NCI-H2227 (cell line): ENCODE data around the gene MEX3C.

Experiments used
- DNase-seq: peaks from one replicate; lab custom pipeline; 2025; ENCODE audit not compliant: unreplicated experiment; lab: John Stamatoyannopoulos, UW

The MEX3C gene

DNA sequence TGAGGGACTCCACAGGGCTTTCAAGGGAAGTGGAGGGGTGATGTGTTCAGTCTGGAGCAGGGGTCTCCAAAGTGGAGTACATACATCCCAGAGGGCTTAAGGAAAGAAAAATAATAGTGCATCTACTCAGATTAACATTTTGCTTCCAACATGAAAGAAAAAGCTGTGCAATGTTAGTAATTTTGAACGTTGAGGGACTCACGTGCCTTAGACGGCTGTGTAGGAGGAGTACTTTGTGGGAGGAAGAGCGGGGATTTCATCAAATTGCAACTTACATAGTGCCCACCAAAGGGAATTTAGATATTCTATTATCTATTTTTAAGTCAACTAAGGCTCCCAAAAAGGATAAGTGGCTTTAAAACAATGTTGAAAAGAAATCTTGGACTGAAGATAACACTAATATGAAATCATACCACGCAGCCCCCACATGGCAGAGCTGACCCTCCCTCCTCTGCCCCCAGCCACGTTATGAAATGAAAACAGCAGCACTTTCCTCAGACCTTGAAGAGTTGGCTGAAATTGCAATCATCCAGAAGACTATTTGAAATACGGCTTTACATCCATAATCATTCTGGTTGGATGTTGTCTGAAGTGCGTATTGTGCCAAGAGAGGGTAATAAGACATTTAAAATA lies 42.9 kb downstream of the MEX3C start:
- no peak for DNase-seq

DNA sequence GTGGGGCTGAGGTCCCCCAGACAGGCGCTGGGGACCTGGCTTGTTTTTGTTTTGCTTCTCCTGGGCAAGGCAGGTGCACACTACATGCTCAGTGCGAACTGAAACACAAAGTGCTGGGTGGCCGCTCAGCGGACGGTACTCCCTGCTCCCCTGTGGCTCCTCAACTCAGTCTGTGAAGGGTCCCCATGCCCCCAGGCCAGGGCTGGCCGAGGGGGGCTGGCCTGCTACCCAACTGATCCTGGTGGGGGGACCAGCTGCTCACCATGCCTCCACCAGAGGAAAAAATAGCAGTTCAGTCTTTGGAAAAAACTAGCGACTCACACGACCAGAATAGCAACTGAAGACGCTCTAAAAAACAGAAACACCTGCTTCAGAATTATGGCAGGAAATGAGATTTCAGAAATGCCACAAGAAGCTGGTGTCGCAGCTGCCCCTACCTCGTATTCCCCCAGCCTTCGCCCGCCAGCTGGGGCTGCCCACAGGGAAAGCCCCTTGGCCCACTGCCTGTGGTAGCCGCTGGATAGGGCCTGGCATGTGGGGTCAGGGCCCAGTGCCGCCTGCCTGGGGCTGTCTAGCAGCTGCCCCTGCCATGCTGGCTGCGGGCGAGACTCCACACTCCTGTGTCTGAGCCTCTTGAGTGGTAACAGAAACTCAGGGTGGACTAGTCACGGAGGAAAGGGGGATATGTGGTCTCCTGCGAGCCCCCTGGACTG lies 43.7 kb downstream of the MEX3C start:
- DNase-seq = no peak

DNA sequence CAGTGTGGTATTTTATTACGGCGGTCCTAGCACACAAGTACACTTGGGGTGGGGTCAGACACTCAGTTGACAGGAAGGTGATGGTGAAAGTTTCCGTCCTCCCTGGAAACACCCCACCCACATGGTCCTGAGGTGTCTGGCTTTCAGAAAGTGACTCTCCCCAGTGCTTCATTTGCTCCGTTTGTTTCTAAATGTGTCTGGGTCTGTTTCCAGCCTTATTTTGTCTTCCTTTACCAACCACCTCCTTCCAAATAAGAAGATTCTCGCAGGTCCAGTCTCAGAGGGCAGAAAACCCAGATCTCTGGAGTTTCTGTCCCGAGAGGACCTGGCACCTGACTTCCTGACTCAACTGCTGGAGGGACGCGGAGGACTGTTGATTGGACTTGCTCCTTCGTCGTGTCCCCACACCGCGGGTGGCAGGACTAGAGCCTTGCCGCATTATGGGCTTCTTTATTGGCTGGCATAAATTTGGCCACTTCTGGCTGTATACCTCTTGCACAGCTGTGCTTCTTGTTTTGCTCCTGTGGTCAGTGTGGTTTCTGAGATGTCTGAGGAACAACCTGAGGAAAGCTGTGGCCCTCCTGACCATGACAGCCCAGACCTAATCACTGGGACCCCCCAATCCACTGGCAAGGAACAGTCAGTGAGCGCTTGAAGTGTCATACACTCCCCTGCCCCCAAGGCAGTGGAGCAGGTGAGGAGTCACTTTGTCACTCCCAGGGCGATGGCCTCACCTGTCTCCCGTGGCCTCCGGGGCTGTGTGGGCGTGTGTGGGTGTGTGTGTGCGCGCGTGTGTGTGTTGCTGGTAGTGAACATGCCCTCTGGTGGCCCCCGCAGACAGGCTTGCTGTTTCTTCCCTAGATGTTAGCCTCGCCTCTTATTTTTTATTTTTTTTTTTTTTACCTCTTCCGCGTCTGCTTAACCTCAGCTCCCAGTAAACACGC lies 45.6 kb downstream of the MEX3C start:
- DNase-seq = no peak

DNA sequence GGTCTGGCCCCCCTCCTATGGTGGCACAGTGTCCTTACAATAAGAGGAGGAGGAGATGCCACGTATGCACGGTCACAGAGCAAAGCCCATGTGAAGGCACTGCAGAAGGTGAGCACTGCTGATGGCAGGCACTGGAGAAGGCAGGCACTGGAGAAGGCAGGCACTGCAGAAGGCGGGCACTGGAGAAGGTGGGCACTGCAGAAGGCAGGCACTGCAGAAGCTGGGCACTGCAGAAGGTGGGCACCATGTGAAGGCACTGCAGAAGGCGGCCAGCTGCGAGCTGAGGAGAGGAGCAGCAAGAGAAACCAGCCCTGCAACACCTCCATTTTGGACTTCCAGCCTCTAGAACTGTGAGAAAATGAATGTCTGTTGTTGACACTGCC lies 46.3 kb downstream of the MEX3C start:
- DNase-seq = no peak

DNA sequence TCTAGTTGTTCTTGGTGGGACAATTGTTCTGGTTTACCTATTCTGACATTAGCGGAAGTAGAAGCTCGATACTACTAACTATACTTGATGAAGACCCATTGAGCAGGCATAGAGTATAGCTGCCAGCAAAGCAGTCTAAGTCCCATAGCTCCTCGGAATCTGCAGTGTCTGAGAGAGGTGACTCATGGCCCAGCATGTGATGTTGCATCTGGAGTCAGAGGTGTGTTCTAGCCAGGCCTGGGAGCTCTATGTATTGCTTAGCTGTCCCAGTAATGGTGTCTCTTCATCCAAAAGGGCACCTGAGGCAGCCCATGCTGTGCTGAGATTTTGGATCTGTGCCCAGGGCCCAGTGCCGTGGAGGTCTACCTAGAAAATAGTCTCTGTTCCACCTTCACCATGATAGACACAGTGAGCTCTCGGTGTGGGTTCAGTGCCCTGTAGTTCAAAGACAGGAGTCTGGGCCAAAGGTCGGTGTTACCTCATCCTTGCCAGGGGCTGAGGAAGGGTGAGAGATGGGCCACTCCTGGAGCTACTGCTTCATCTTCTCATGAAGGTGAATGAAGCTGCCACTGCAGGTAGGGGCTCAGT lies 47.3 kb downstream of the MEX3C start:
- DNase-seq = no peak

DNA sequence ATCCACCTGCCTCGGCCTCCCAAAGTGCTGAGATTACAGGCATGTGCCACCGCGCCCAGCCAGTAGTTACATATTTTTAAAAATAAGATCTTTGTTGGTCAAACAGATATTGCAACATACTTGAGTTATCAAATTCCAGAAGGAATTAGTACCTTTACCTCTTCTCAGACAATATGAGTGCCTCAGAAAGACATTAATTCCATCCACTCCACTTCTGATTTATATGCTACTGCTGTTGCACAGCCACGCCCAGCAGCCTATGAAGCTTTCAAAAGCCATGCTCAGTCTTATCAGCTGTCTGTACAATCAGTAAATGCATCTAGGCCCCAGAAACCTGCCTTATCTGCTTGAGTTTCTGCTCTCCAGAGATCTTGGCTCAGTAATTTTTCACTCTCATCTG lies 47.8 kb downstream of the MEX3C start:
- DNase-seq = no peak

DNA sequence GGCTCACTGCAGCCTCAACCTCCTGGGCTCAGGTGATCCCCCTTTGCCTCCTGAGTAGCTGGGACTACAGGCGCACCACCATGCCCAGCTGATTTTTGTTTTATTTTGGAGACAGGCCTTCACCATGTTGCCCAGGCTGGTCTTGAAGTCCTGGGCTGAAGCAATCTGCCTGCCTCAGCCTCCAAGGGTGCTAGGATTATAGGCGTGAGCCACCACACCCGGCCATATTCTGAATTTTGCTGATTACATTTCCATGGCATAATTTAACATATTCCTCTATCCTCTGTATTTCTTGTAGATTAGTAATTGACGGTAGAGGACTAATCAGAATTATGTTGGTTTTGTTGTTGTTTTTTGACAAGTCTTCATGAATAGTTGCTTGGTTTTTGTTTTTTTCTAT lies 50.6 kb downstream of the MEX3C start:
- no peak for DNase-seq

DNA sequence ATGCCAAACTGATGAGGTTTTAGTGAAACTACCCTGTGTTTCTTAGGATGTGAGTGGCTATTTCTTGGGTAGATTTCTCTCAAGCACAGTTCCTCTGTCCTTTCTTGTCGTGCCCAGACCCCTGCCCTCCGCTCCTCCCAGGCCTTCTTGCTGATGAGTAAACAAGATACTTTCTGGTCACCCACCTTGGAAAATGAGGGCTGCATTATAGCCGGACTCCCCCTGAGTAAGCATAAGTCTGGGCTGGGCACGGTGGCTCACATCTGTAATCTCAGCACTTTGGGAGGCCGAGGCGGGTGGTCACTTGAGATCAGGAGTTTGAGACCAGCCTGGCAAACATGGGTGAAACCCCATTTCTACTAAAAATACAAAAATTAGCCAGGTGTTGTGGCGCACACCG lies 58.5 kb downstream of the MEX3C start:
- DNase-seq = no peak

DNA sequence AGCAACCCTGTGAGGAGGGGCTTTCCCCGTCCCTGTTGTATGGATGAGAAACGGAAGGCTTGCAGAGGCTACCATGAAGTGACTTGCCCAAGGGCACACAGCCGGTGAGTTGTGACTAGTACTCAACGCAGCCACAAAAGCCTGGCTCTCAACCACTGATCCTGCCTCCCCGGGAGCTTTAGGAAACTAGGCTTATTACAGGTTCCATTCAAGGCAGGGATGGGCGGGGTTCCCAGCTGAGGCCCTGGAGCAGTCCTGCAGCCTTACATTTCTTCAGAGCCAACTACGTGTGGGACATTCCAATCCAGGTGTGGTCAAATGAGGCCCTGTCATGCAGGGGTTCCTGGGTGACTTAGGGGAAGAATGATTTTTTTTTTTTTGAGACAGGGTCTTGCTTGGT lies 59.6 kb downstream of the MEX3C start:
- DNase-seq = no peak

DNA sequence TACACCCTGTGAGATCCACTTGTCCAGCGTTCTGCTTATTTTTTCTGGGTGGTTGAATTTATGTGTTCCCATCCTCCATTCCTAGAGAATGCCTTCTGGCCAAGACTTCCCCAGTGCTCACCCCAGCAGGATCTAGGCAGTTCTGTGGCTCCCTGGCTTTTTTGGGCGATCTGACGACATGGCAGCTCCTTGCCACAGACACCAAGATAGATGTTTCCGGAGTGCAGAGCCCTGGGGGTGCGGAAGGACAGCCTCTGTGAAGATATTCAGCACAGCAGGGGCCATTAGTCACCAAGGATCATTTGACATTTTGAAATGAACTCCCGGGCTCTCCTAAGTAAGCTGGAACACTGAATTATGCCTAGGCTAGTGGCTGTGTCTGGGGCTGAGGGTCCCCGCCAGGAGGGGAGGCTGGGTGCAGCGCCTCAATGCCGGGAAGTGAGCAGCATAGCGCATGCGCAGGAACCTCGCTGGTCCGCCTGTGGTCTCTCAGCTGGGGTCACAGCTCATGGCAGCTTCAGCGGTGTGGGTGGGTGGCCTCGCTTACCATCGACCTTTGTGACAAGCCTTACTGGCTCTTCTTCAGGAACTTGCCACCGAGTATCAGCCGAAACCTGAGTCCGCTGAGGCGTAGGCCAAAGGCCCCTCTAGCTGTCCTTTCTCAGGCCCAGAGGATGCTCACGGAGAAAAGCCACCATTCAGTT lies 60.3 kb downstream of the MEX3C start:
- DNase-seq = no peak

DNA sequence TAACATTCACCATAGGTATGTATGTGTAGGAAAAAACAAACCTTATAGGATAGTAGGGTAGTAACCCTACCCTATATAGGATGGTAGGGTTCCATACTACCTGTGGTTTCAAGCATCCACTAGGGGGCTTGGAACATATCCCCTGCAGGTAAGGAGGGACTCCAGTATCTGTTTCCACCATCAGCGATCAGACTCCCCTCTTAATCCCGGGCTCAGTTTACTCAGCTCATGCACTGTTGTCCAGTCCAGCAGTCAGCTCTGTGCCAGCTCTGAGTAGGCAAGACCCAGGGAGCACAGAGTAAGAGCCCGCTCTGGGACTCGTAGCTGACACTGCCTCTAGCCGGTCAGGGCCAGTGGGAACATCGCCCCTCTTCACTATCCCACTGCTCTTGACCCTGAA lies 61.7 kb downstream of the MEX3C start:
- DNase-seq = no peak

DNA sequence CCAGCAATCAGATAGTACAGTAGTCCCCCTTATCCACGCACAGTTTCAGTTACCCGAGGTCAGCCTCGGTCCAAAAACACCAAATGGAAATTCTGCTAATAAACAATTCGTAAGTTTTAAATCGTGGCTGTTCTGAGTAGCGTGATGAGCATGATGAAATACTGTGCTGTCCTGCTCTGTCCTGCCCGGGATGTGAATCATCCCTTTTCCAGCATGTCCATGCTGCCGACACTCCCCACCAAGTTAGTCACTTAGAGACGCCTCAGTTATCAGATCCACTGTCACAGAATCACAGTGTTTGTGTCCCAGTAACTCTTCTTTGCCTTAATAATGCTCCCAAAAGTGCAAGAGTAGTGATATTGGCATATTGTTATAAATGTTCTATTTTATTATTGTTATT lies 62.1 kb downstream of the MEX3C start:
- DNase-seq = no peak

DNA sequence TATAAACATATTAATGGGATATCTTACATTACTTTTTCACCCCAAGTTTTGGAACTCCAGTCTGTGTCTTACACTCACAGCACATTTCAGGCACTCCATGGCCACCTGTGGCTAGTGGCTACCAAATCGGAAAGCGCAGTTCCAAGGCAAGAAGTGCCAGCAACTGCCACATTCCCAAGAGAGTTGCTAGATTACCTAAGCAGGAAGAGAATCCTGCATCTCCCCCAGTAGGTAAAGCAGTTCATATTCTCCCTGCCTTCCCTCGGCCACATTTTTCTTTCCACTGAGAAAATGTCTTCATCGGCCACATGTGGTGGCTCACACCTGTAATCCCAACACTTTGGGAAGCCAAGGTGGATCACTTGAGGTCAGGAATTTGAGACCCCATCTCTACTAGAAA lies 62.8 kb downstream of the MEX3C start:
- no peak for DNase-seq

DNA sequence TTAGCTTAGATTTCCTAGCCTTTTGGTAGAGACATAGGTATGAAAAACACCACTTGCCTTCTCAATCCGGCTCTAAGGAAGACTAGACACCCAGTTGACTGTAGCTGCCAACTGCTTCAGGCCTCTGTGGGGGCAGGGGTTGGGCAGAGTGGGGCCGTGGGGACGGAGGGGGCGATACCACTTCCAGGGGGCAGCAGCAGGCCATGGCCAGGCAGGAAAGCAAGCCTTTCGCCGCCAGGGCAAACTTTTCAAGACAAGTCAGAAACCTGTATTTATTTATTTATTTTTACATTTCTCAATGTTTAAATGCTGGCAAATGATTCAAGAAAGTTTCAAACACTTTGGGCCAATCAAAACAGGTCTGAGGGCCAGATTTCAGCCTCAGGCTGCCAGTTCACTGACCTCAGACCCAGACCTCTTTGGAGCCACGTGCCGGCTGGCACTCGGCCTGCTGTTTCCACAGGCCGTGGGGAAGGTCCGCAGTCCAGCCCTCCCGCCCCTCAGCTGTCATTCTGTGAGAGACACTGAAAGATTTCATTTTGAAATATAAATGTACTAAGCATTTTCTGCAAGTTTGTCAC lies 63.8 kb downstream of the MEX3C start:
- DNase-seq = no peak

DNA sequence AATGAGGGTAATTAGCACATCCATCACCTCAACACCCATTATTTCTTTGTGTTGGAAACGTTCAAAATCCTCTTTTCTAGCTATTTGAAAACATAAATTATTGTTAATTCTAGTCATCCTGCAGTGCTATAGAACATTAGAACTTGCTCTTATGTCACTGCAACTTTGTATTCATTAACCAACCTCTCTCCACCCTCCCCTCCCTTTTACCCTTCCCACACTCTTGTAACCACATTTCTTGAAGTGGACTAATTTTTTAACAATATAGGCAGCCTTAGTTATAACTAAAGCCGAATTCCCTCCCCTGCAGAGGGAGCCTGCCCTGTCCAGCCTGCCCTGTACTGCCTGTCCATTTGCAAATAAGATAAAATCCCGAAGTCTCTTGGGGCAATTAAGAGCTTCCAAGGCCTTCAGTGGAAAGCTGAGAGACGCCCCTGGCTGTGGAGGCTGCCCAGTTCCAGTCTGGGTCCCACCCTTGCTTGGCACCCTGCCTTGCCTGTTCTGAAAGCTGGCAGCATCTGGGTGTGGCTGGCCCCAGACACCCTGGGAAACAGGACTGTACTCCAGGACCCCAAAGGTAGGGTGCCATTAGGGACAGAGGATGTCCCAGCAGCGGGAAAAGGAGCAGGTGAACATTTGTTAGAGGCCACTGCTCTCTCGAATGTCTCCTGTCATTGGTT lies 65.1 kb downstream of the MEX3C start:
- DNase-seq = no peak

DNA sequence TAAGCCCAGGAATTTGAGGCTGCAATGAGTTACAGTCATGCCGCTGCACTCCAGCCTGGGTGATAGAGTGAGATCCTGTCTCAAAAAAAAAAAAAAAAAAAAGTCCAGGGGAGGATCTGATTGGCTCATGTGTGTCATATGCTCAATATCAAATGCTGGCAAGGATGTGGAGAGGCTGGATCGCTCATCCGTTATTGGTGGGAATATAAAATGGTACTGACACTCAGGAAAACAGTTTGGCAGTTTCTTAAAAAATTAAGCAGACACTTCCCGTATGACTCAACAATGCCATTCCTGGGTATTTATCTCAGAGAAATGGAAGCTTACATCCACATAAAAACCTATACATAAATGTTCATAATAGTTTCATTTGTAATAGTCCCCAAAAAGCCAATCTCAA lies 68.9 kb downstream of the MEX3C start:
- no peak for DNase-seq

DNA sequence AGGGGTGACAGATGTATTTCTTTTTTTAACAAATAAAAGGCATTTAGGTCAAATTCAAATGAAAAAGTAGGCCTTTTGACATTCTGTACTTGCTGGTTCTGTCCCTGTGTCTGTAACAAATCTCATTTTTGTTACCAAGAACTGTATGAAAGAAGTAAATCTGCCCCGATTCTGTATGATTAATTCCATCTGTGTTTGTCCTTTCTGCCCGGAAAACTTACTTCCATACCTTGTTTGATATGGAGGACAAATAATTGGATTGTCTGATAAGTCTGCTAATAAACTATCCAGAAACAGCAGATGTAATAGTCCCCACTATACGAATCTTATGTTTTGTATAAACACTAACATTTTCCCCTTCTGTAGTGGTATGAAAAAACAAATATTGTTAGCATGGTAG lies 69.8 kb downstream of the MEX3C start:
- no peak for DNase-seq

DNA sequence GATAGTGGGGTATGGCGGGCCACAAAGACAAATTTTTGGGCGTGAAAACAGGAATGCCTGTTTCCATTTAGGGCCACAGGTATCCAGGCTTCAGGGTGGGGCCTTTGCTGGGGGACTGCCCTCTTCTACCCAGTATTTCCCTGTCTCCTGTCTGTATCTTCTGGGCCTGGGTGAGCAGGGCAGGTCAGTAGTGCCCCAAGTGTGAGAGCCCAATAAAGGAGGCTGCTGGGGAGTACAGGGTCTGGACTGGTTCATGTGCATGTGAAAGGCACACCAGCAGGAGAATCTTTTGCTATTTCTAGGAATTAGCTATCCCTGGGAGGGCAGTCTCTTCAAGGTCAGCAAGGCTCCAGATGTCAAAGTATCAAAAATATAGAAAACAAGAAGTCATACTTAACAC lies 71.5 kb downstream of the MEX3C start:
- DNase-seq = no peak
